RWPE2 (cell line): Measurements from ENCODE around the gene RMDN2.

ENCODE experiments used
- ATAC-seq: fragments of 200-7000 bp; cut with Tn5 transposase; 3 replicates; pipeline ENCODE4 v1.9.1; 2021; ENCODE audit warnings: low read depth
- DNase-seq: peaks from one replicate; pipeline ENCODE4 v3.0.0-alpha.2; 2020; ENCODE audit warnings: low spot score
- H3K27ac ChIP-seq: fragments of 450-650 bp; 2 replicates; pipeline ENCODE4 v1.5.1; 2017; ENCODE audit warnings: mild to moderate bottlenecking; ENCODE audit not compliant: poor library complexity, severe bottlenecking
- H3K27me3 ChIP-seq: fragments of 250-450 bp; sonication (Bioruptor Pico); 2 replicates; pipeline ENCODE4 v1.5.1; 2021; ENCODE audit warnings: mild to moderate bottlenecking, moderate library complexity; ENCODE audit not compliant: insufficient read depth, poor library complexity, severe bottlenecking
- H3K36me3 ChIP-seq: fragments of 250-450 bp; sonication (Bioruptor Pico); 2 replicates; pipeline ENCODE4 v1.5.1; 2020; ENCODE audit warnings: low read depth, mild to moderate bottlenecking, moderate library complexity
- H3K4me1 ChIP-seq: fragments of 250-450 bp; sonication (Bioruptor Pico); 2 replicates; pipeline ENCODE4 v1.5.1; 2021; ENCODE audit warnings: mild to moderate bottlenecking, moderate library complexity; ENCODE audit not compliant: insufficient read depth, poor library complexity, severe bottlenecking
- H3K4me3 ChIP-seq: fragments of 250-450 bp; sonication (Bioruptor Pico); 2 replicates; pipeline ENCODE4 v1.5.1; 2021; ENCODE audit warnings: mild to moderate bottlenecking, moderate library complexity; ENCODE audit not compliant: severe bottlenecking
- H3K9me3 ChIP-seq: fragments of 250-450 bp; sonication (Bioruptor Pico); 2 replicates; pipeline ENCODE4 v1.5.1; 2021; ENCODE audit warnings: mild to moderate bottlenecking, moderate library complexity; ENCODE audit not compliant: severe bottlenecking
- CTCF ChIP-seq: fragments of 450-650 bp; IDR thresholded peaks from one replicate; pipeline ENCODE4 v1.5.1; 2017; ENCODE audit warnings: mild to moderate bottlenecking, moderate library complexity; ENCODE audit not compliant: poor library complexity, severe bottlenecking

The RMDN2 gene

GRCh38 chr2:37892436-37893114 lies 32.5 kb upstream of the RMDN2 start:
- Histone ChIP-seq H3K4me3 (no peak overlapping the region), H3K36me3 (no peaks in the 10 kb centered on the region), H3K27ac (no peak overlapping the region), H3K9me3 (no peaks in the 10 kb centered on the region), H3K27me3 (no peaks in the 10 kb centered on the region), H3K4me1 (no peaks in the 10 kb centered on the region)
- DNase-seq (no peak), ATAC-seq (no peak)
- TF ChIP-seq CTCF: no peak

GRCh38 chr2:37893327-37893726 lies 31.8 kb upstream of the RMDN2 start:
- no peak for TF ChIP-seq CTCF
- no peak overlapping the region for H3K27ac ChIP-seq
- no peaks in the 10 kb centered on the region for H3K4me1 ChIP-seq
- no peaks in the 10 kb centered on the region for H3K27me3 ChIP-seq
- no peaks in the 10 kb centered on the region for H3K9me3 ChIP-seq
- no peaks in the 10 kb centered on the region for H3K36me3 ChIP-seq
- DNase-seq (no peak), ATAC-seq (peak; percentile 54; the same call in 2 of the 3 replicates)
- no peak overlapping the region for H3K4me3 ChIP-seq

GRCh38 chr2:37894047-37894446 lies 31.0 kb upstream of the RMDN2 start:
- Histone ChIP-seq H3K27ac (no peak overlapping the region), H3K36me3 (no peaks in the 10 kb centered on the region), H3K4me3 (no peak overlapping the region), H3K9me3 (no peaks in the 10 kb centered on the region), H3K27me3 (no peaks in the 10 kb centered on the region), H3K4me1 (no peaks in the 10 kb centered on the region)
- ATAC-seq: no peak
- no peak for DNase-seq
- TF ChIP-seq CTCF: no peak

- Histone ChIP-seq H3K27me3 (no peaks in the 10 kb centered on the region), H3K9me3 (no peaks in the 10 kb centered on the region), H3K36me3 (no peaks in the 10 kb centered on the region), H3K4me3 (no peak overlapping the region), H3K4me1 (no peaks in the 10 kb centered on the region), H3K27ac (no peak overlapping the region)
- DNase-seq: no peak
- no peak for TF ChIP-seq CTCF
- no peak for ATAC-seq
Measured at GRCh38 chr2:37894601-37895000, 30.5 kb upstream of the RMDN2 start.

GRCh38 chr2:37895140-37895539 lies 29.9 kb upstream of the RMDN2 start:
- Histone ChIP-seq H3K27me3 (no peaks in the 10 kb centered on the region), H3K4me3 (no peak overlapping the region), H3K9me3 (no peaks in the 10 kb centered on the region), H3K4me1 (no peaks in the 10 kb centered on the region), H3K36me3 (no peaks in the 10 kb centered on the region), H3K27ac (no peak overlapping the region)
- no peak for ATAC-seq
- no peak for TF ChIP-seq CTCF
- DNase-seq: no peak
